CD14-positive monocyte (primary cell): ENCODE data around the gene PHC3. TPM values are rescaled to one million over a fixed set of nuclear protein-coding genes. Genes with fewer than 3 reads are reported as not detected.

Source experiments
- DNase-seq, 3 donors: peaks; one replicate each; pipeline ENCODE4 v3.0.0-alpha.2; 2011 to 2022
- H2AFZ ChIP-seq: 2 replicates; pipeline ENCODE4 v1.6.0; 2012; ENCODE audit warnings: mild to moderate bottlenecking, low read depth, low read length, inconsistent platforms; ENCODE audit not compliant: insufficient read depth, poor library complexity, severe bottlenecking
- H3K27ac ChIP-seq, 2 donors: 1 replicate in 1 of 2; 2 replicates in 1 of 2; pipeline ENCODE4 v1.5.1; 2012 to 2013; ENCODE audit warnings: low read length in 2 of 2, control low read depth in 1 of 2, inconsistent platforms in 1 of 2, low read depth in 1 of 2, mild to moderate bottlenecking in 1 of 2
- H3K27me3 ChIP-seq, 2 donors: one replicate each; pipeline versions ENCODE4 v1.6.0 to v1.6.1; 2011 to 2013; ENCODE audit warnings: low read length in 2 of 2; ENCODE audit not compliant: control insufficient read depth in 2 of 2, insufficient read depth in 2 of 2
- H3K36me3 ChIP-seq, 2 donors: replicated peaks in 1 of 2; 1 replicate in 1 of 2; 2 replicates in 1 of 2; pipeline versions ENCODE4 v1.5.1 to v1.6.1; 2012 to 2013; ENCODE audit warnings: low read length in 2 of 2, control low read depth in 1 of 2, inconsistent platforms in 1 of 2, mild to moderate bottlenecking in 1 of 2; ENCODE audit not compliant: insufficient read depth in 2 of 2, control insufficient read depth in 1 of 2
- H3K4me1 ChIP-seq, 2 donors: 1 replicate in 1 of 2; 2 replicates in 1 of 2; pipeline versions ENCODE4 v1.5.1 to v1.6.1; 2012 to 2013; ENCODE audit warnings: low read length in 2 of 2, control low read depth in 1 of 2, inconsistent platforms in 1 of 2, mild to moderate bottlenecking in 1 of 2, moderate library complexity in 1 of 2; ENCODE audit not compliant: insufficient read depth in 2 of 2, control insufficient read depth in 1 of 2
- H3K4me2 ChIP-seq: replicated peaks from 2 replicates; pipeline ENCODE3; 2012; ENCODE audit warnings: low read length, moderate library complexity, mild to moderate bottlenecking; ENCODE audit not compliant: poor library complexity, severe bottlenecking; ENCODE audit errors: extremely low read depth
- H3K4me3 ChIP-seq, 3 experiments: fragments of 200-600 bp in 1 of 3; sonication (generic) in 1 of 3; replicated peaks in 1 of 3; 1 replicate in 2 of 3; 2 replicates in 1 of 3; pipeline ENCODE4 v1.5.1; 2011 to 2013; ENCODE audit warnings: low read length in 3 of 3, mild to moderate bottlenecking in 3 of 3, control low read depth in 2 of 3, low read depth in 2 of 3, inconsistent platforms in 1 of 3, moderate library complexity in 1 of 3
- H3K79me2 ChIP-seq: 2 replicates; pipeline ENCODE4 v1.6.0; 2012; ENCODE audit warnings: mild to moderate bottlenecking, control low read depth, inconsistent platforms, low read length, moderate library complexity; ENCODE audit not compliant: insufficient read depth
- H3K9ac ChIP-seq: 2 replicates; pipeline ENCODE4 v1.6.0; 2017; ENCODE audit warnings: low read length, mild to moderate bottlenecking; ENCODE audit not compliant: insufficient read depth, poor library complexity, severe bottlenecking
- H3K9me3 ChIP-seq, 2 donors: replicated peaks in 1 of 2; 1 replicate in 1 of 2; 2 replicates in 1 of 2; pipeline versions ENCODE4 v1.5.1 to v1.6.1; 2012 to 2013; ENCODE audit warnings: low read length in 2 of 2, control low read depth in 1 of 2; ENCODE audit not compliant: control insufficient read depth in 1 of 2, insufficient read depth in 1 of 2
- H4K20me1 ChIP-seq: 2 replicates; pipeline ENCODE4 v1.6.0; 2012; ENCODE audit warnings: mild to moderate bottlenecking, low read length, control low read depth, moderate library complexity; ENCODE audit not compliant: insufficient read depth
- H3K27ac Mint-ChIP-seq, 7 donors: one replicate each; pipeline ENCODE4 v1.8.0; 2020; ENCODE audit warnings: mild to moderate bottlenecking in 7 of 7, mixed read lengths in 7 of 7, moderate library complexity in 6 of 7, inconsistent platforms in 2 of 7
- H3K27me3 Mint-ChIP-seq, 3 donors: one replicate each; pipeline ENCODE4 v1.8.0; 2021 to 2022; ENCODE audit warnings: low read depth in 3 of 3, mild to moderate bottlenecking in 3 of 3, mixed read lengths in 3 of 3, moderate library complexity in 3 of 3, inconsistent platforms in 1 of 3
- H3K36me3 Mint-ChIP-seq, 2 donors: one replicate each; pipeline ENCODE4 v1.8.0; 2020; ENCODE audit warnings: mixed read lengths in 2 of 2, inconsistent platforms in 1 of 2, mild to moderate bottlenecking in 1 of 2
- H3K4me1 Mint-ChIP-seq: one replicate; pipeline ENCODE4 v1.8.0; 2020; ENCODE audit warnings: mild to moderate bottlenecking, mixed read lengths
- H3K4me3 Mint-ChIP-seq, 2 donors: one replicate each; pipeline ENCODE4 v1.8.0; 2020; ENCODE audit warnings: mild to moderate bottlenecking in 2 of 2, mixed read lengths in 2 of 2, moderate library complexity in 1 of 2
- H3K9me3 Mint-ChIP-seq, 7 donors: one replicate each; pipeline ENCODE4 v1.8.0; 2020 to 2022; ENCODE audit warnings: mixed read lengths in 7 of 7, mild to moderate bottlenecking in 6 of 7, moderate library complexity in 6 of 7, inconsistent platforms in 2 of 7
- WGBS: methylation state at CpG from one replicate; pipeline ENCODE4 v1.1.5; 2013; ENCODE audit warnings: missing lambda C conversion rate; ENCODE audit not compliant: insufficient coverage; 5-methylcytosine and 5-hydroxymethylcytosine counted together
- intact Hi-C, 2 donors: fragments of 100-400 bp; cut with micrococcal nuclease; formaldehyde crosslinking; loops; one replicate each; pipeline versions ENCODE4 v1.15.0 to v1.15.1; 2023
- polyA plus RNA-seq, 3 donors: library from polyadenylated mRNA; depleted of rRNA in 1 of 3; unstranded in 2 of 3; stranded (reverse) in 1 of 3; fragments of 300-500 nt in 2 of 3; fragments of >200 nt in 1 of 3; fragmentation: Illumina TruSeq in 2 of 3; gene quantifications; 1 replicate in 2 of 3; 2 replicates in 1 of 3; pipeline ENCODE4 v1.2.3, GENCODE V29; 2012 to 2021
- TF ChIP-seq, protein P1 (sequence below): fragments of 200-600 bp; IDR thresholded peaks from one replicate; pipeline ENCODE4 v1.8.0; 2022; ENCODE audit warnings: antibody characterized with exemption, mild to moderate bottlenecking

PHC3 gene
- polyA plus RNA-seq, 3 donors, result 7.5 to 26.1 (median 12.6) TPM

GRCh38 chr3:170095771-170096170, 85.8 kb downstream of the PHC3 start:
- Mint-ChIP-seq H3K36me3 (peaks cover 69 to 77% of the 10 kb centered on the region in 2 donors), H3K27ac (peak overlapping the region in 1 of 7 donors; percentile 61)
- no peak overlapping the region for H3K4me2 ChIP-seq

DNA sequence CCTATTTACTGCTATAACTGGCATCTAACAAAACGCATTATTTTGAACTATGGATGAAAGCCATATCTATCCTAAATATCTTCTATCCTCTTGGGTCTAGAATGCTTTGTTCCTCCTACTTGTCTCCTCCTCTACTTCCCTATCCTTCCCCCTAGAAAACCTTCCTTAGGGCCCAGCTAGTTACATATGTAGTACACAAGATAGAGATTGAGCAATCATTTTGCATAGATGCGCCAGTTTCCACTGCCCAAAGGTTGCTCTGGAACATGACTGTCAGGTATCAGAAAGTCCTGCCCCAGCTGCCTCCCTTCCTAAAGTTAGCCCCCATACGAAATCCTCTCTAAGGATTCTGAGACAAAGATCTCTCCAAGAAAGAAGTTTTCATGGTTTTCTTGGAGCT, 88.6 kb downstream of the PHC3 start:
- WGBS, result 100% methylated on average over 1 of the region's 3 CpGs
- no peaks in the 10 kb centered on the region for H3K9me3 ChIP-seq
- TF ChIP-seq, protein P1, sequence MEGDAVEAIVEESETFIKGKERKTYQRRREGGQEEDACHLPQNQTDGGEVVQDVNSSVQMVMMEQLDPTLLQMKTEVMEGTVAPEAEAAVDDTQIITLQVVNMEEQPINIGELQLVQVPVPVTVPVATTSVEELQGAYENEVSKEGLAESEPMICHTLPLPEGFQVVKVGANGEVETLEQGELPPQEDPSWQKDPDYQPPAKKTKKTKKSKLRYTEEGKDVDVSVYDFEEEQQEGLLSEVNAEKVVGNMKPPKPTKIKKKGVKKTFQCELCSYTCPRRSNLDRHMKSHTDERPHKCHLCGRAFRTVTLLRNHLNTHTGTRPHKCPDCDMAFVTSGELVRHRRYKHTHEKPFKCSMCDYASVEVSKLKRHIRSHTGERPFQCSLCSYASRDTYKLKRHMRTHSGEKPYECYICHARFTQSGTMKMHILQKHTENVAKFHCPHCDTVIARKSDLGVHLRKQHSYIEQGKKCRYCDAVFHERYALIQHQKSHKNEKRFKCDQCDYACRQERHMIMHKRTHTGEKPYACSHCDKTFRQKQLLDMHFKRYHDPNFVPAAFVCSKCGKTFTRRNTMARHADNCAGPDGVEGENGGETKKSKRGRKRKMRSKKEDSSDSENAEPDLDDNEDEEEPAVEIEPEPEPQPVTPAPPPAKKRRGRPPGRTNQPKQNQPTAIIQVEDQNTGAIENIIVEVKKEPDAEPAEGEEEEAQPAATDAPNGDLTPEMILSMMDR, result no peak
- peak overlapping the region in 2 of 7 donors; percentile 17 to 37 for H3K27ac Mint-ChIP-seq
- H3K27ac ChIP-seq, result no peak overlapping the region
- H3K27me3 ChIP-seq, result no peaks in the 10 kb centered on the region
- H2AFZ ChIP-seq, result no peak overlapping the region
- peaks cover 61 to 97% of the 10 kb centered on the region in 2 donors for H3K36me3 ChIP-seq
- intact Hi-C loops, result no loop called here
- H4K20me1 ChIP-seq, result peaks cover 19% of the 10 kb centered on the region
- no peak overlapping the region for H3K4me3 ChIP-seq
- H3K4me2 ChIP-seq, result no peak overlapping the region
- peaks cover 2% of the 10 kb centered on the region for H3K4me1 Mint-ChIP-seq
- DNase-seq, result no peak
- H3K9ac ChIP-seq, result no peak overlapping the region
- no peaks in the 10 kb centered on the region for H3K4me1 ChIP-seq
- H3K27me3 Mint-ChIP-seq, result no peaks in the 10 kb centered on the region
- H3K9me3 Mint-ChIP-seq, result no peaks in the 10 kb centered on the region
- no peak overlapping the region for H3K4me3 Mint-ChIP-seq
- H3K79me2 ChIP-seq, result no peaks in the 10 kb centered on the region
- H3K36me3 Mint-ChIP-seq, result peaks cover 58 to 66% of the 10 kb centered on the region in 2 donors

More at GRCh38 chr3:170095771-170096170, 85.8 kb downstream of the PHC3 start:
- Mint-ChIP-seq H3K4me3 (no peak overlapping the region), H3K27me3 (no peaks in the 10 kb centered on the region), H3K9me3 (no peaks in the 10 kb centered on the region), H3K4me1 (peaks cover 2% of the 10 kb centered on the region)
- Histone ChIP-seq H3K4me3 (no peak overlapping the region), H2AFZ (no peak overlapping the region), H3K4me1 (no peaks in the 10 kb centered on the region), H3K9ac (no peak overlapping the region), H4K20me1 (peaks cover 12% of the 10 kb centered on the region), H3K79me2 (no peaks in the 10 kb centered on the region), H3K27me3 (no peaks in the 10 kb centered on the region), H3K9me3 (no peaks in the 10 kb centered on the region), H3K36me3 (peaks cover 72 to 99% of the 10 kb centered on the region in 2 donors), H3K27ac (no peak overlapping the region)
- DNase-seq, result no peak
- intact Hi-C loops, result no loop called here
- TF ChIP-seq, protein P1, result no peak
- WGBS, result no CpG with 5 or more reads among the region's 4 CpGs
